IPS-20b (cell line): ENCODE results near the gene MLEC.

ENCODE experiments used
- H3K27ac ChIP-seq: one replicate; pipeline ENCODE4 v1.5.1; 2013; ENCODE audit warnings: low read length
- H3K27me3 ChIP-seq: 2 replicates; pipeline ENCODE4 v1.6.1; 2013; ENCODE audit warnings: mild to moderate bottlenecking, low read length, inconsistent platforms; ENCODE audit not compliant: insufficient read depth
- H3K36me3 ChIP-seq: 2 replicates; pipeline ENCODE4 v1.6.1; 2013; ENCODE audit warnings: low read depth, mild to moderate bottlenecking, inconsistent platforms, low read length, moderate library complexity; ENCODE audit not compliant: insufficient read depth
- H3K4me1 ChIP-seq: 2 replicates; pipeline ENCODE4 v1.6.1; 2013; ENCODE audit warnings: mild to moderate bottlenecking, control low read depth, inconsistent platforms, low read length, moderate library complexity; ENCODE audit not compliant: insufficient read depth
- H3K4me3 ChIP-seq: 2 replicates; pipeline ENCODE4 v1.5.1; 2013; ENCODE audit warnings: mild to moderate bottlenecking, low read length, inconsistent platforms
- H3K9ac ChIP-seq: 2 replicates; pipeline ENCODE4 v1.6.1; 2013; ENCODE audit warnings: low read depth, mild to moderate bottlenecking, inconsistent platforms, low read length, moderate library complexity
- H3K9me3 ChIP-seq: 2 replicates; pipeline ENCODE4 v1.6.1; 2013; ENCODE audit warnings: mild to moderate bottlenecking, low read depth, low read length, inconsistent platforms; ENCODE audit not compliant: insufficient read depth

Gene MLEC

GRCh38 chr12:120712610-120713009 is 25.7 kb downstream of the MLEC start:
- H3K27me3 ChIP-seq, result no peaks in the 10 kb centered on the region
- 0 out of 2 replicates have a peak overlapping the region, but pooled peaks have one; percentile 95 for H3K4me3 ChIP-seq
- H3K27ac ChIP-seq, result no peak overlapping the region
- H3K36me3 ChIP-seq, result peaks cover 52% of the 10 kb centered on the region
- H3K9me3 ChIP-seq, result no peaks in the 10 kb centered on the region
- H3K4me1 ChIP-seq, result peaks cover 4% of the 10 kb centered on the region; the same call in 1 of the 2 replicates
- H3K9ac ChIP-seq, result no peak overlapping the region

GRCh38 chr12:120713861-120714482 is 27.0 kb downstream of the MLEC start:
- Histone ChIP-seq H3K36me3 (peaks cover 65% of the 10 kb centered on the region), H3K9me3 (no peaks in the 10 kb centered on the region), H3K4me1 (peaks cover 4% of the 10 kb centered on the region; the same call in 1 of the 2 replicates), H3K27me3 (no peaks in the 10 kb centered on the region), H3K27ac (no peak overlapping the region), H3K4me3 (no peak overlapping the region), H3K9ac (no peak overlapping the region)

- Histone ChIP-seq H3K27me3 (no peaks in the 10 kb centered on the region), H3K4me1 (no peaks in the 10 kb centered on the region), H3K9ac (no peak overlapping the region), H3K27ac (no peak overlapping the region), H3K9me3 (no peaks in the 10 kb centered on the region), H3K4me3 (no peak overlapping the region), H3K36me3 (peaks cover 97% of the 10 kb centered on the region)
Measured at GRCh38 chr12:120718055-120718454, 31.1 kb downstream of the MLEC start.

- Histone ChIP-seq H3K27ac (no peak overlapping the region), H3K4me1 (no peaks in the 10 kb centered on the region), H3K36me3 (peaks cover 98% of the 10 kb centered on the region), H3K9ac (no peak overlapping the region), H3K27me3 (no peaks in the 10 kb centered on the region), H3K9me3 (no peaks in the 10 kb centered on the region), H3K4me3 (no peak overlapping the region)
Measured at GRCh38 chr12:120719072-120719471, 32.1 kb downstream of the MLEC start.

- Histone ChIP-seq H3K4me3 (no peak overlapping the region), H3K27me3 (no peaks in the 10 kb centered on the region), H3K4me1 (no peaks in the 10 kb centered on the region), H3K9ac (no peak overlapping the region), H3K36me3 (peaks cover 98% of the 10 kb centered on the region), H3K27ac (no peak overlapping the region), H3K9me3 (no peaks in the 10 kb centered on the region)
Measured at GRCh38 chr12:120719496-120720233, 32.7 kb downstream of the MLEC start.

- Histone ChIP-seq H3K4me3 (no peak overlapping the region), H3K4me1 (no peaks in the 10 kb centered on the region), H3K9ac (no peak overlapping the region), H3K36me3 (peaks cover 92% of the 10 kb centered on the region), H3K9me3 (no peaks in the 10 kb centered on the region), H3K27me3 (no peaks in the 10 kb centered on the region), H3K27ac (no peak overlapping the region)
Measured at GRCh38 chr12:120720234-120720986, 33.5 kb downstream of the MLEC start.

DNA sequence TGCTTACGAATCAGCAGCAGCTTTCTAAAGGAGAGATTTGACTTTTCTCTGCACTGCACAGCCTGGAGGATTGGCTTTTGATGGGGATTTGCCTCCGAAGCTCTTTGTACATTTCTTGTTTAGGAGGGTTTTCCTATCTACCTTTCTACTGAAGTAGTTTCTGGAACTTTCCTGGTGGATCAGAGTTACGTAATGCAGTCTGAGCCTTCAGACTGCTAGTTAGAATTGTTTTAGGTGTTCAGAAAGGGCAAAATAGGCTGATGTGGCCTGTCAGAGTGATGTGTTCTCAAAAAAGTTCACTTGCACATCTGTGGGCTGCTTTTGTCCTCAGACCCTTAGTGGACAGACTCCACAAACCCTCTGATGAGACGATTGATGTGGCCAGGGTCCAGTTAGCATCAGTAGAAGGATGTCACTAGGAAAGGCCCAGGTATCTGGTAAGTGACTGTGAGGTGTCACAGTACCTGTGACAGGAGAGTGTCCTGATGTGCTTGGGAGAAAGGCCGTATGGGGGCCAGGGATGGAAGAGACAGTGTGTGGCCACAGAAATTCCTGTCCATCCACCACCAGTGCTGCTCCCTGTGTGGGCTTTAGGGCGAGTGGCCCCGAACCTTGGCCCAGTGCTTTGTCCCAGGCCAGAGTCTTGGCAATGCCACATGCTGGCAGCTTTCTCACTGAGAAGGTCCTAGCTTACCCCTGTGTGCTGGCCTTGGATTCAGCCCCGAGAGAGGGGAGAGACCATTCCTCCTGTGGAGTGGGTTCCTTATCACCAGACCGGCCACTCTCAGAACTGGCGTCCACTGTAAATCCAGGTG is 34.2 kb downstream of the MLEC start:
- peaks cover 3% of the 10 kb centered on the region; the same call in 1 of the 2 replicates for H3K27me3 ChIP-seq
- no peak overlapping the region for H3K27ac ChIP-seq
- no peaks in the 10 kb centered on the region for H3K9me3 ChIP-seq
- H3K9ac ChIP-seq, result no peak overlapping the region
- H3K4me1 ChIP-seq, result no peaks in the 10 kb centered on the region
- peaks cover 85% of the 10 kb centered on the region for H3K36me3 ChIP-seq
- H3K4me3 ChIP-seq, result no peak overlapping the region

GRCh38 chr12:120721866-120722265 is 34.9 kb downstream of the MLEC start:
- H3K36me3 ChIP-seq, result peaks cover 78% of the 10 kb centered on the region
- H3K4me1 ChIP-seq, result no peaks in the 10 kb centered on the region
- no peaks in the 10 kb centered on the region for H3K9me3 ChIP-seq
- no peak overlapping the region for H3K27ac ChIP-seq
- no peak overlapping the region for H3K9ac ChIP-seq
- H3K4me3 ChIP-seq, result no peak overlapping the region
- peaks cover 10% of the 10 kb centered on the region; the same call in 1 of the 2 replicates for H3K27me3 ChIP-seq

- no peaks in the 10 kb centered on the region for H3K4me1 ChIP-seq
- H3K9ac ChIP-seq, result no peak overlapping the region
- H3K36me3 ChIP-seq, result peaks cover 69% of the 10 kb centered on the region
- H3K4me3 ChIP-seq, result no peak overlapping the region
- H3K27me3 ChIP-seq, result peaks cover 11% of the 10 kb centered on the region; the same call in 1 of the 2 replicates
- no peak overlapping the region for H3K27ac ChIP-seq
- no peaks in the 10 kb centered on the region for H3K9me3 ChIP-seq
Measured at GRCh38 chr12:120722784-120723183, 35.8 kb downstream of the MLEC start.

DNA sequence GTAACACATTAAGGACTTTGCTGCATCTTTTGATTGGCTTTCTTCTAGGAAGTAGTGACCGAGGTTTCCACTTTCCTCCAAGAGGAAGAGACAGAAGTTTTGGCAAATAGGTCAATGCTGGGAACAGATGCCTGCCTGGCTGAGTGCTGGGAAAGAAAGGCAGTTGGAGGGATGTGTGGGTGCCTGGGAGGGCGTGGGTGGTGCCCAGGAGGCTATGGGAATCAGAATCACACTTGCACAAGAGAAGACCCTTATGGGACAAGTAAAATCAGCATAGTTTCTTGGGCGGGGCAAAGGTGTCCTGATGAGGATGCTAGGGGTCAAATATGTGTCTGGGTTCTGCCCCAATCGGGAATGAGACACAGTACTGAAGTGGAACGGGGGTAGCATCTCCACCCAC is 37.8 kb downstream of the MLEC start:
- Histone ChIP-seq H3K27me3 (peaks cover 11% of the 10 kb centered on the region; the same call in 1 of the 2 replicates), H3K9me3 (no peaks in the 10 kb centered on the region), H3K9ac (peak overlapping the region; percentile 66; the same call in 1 of the 2 replicates), H3K36me3 (peaks cover 50% of the 10 kb centered on the region), H3K4me3 (peak overlapping the region; percentile 81), H3K27ac (no peak overlapping the region), H3K4me1 (no peaks in the 10 kb centered on the region)

- Histone ChIP-seq H3K9ac (peak overlapping the region; percentile 66; the same call in 1 of the 2 replicates), H3K4me3 (peak overlapping the region; percentile 81), H3K9me3 (no peaks in the 10 kb centered on the region), H3K4me1 (no peaks in the 10 kb centered on the region), H3K36me3 (peaks cover 47% of the 10 kb centered on the region), H3K27ac (no peak overlapping the region), H3K27me3 (peaks cover 11% of the 10 kb centered on the region; the same call in 1 of the 2 replicates)
Measured at GRCh38 chr12:120725151-120725658, 38.3 kb downstream of the MLEC start.
